ENCODE measurements around the gene EEF1A1. TPM values are rescaled to one million over a fixed set of nuclear protein-coding genes. Genes with fewer than 3 reads are reported as not detected.
A peak's percentile ranks its signal among the peaks of the same experiment; 100 is the strongest.

EEF1A1 gene
- total and polyA plus RNA-seq, 2 of the 8 experiments (the other 6 are each of a cell fraction or from before 2014, with no cell fraction given): 13,823 to 13,927 TPM

DNA sequence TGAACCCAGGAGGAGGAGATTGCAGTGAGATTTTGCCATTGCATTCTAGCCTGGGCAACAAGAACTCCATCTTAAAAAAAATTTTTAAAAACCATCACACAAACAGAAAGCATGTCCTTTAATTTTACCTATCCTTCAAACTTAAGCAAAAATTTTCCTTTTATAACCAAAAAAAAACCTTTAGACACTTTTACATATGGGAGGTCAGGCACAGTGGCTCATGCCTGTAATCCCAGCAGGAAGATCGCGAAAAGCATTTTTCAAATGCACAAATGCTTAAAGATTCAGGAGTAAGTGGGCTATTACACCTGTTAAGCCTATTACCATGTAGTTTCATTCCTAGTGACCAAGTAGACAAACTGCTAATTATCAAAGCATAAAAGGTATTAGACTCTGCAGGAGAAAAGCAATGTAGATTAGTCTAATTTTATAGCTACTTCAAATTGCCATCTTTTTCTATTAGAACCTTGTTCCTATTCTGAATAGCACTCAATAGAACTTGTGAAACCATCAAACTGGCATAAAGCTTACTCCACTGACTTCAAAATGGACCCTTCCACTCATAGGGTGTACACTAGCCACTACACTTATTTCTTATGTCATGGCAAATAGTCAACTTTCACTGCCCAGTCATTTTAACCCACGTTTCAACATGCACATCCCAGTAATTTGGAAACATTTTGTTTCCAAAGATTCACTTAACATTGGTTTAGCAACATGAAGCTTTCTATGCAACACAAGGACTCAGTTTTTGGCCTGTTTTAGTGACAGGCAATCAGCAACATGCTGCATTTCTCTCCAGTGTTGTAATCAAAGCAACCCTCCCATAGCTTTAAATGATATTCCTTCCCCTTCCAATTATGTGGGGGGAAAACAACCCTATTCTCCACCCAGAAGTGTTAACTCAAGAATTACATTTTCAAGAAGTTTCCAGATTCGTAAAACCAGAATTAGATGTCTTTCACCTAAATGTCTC is 4.0 kb downstream of the EEF1A1 start:
- no peak overlapping the region for H3K18ac ChIP-seq (ENCODE audit: extremely low read depth, low read length)
- no peak overlapping the region for H4K8ac ChIP-seq (ENCODE audit: extremely low read depth, insufficient read depth, low read length)
- H3K27ac ChIP-seq (ENCODE audit: low read depth, low read length): peak overlapping the region; percentile 6; the same call in 1 of the 2 replicates
- no peak overlapping the region for H3K56ac ChIP-seq (replicated peaks; ENCODE audit: insufficient read length, low read depth, low read length)
- no peak overlapping the region for H2BK5ac ChIP-seq (ENCODE audit: low read depth, low read length)
- H3K9ac ChIP-seq (replicated peaks in 1 of 4; ENCODE audit: extremely low read depth in 1 of 4, low read depth in 3 of 4, low read length in 3 of 4): peak overlapping the region in 2 of 4 experiments; percentile 25 to 52; a peak in 4 of 7 replicates
- no peak overlapping the region for H2BK12ac ChIP-seq (ENCODE audit: low read depth, low read length)
- no peak overlapping the region for H4K5ac ChIP-seq (ENCODE audit: insufficient read length, low read depth, low read length)
- H2BK20ac ChIP-seq (ENCODE audit: low read length): no peak overlapping the region
- POLR2A ChIA-PET (ENCODE audit: partially characterized antibody): interaction anchor here (0.6 to 27.5 kb wide), 23 partner anchors 6 to 1763 kb away, joined by 3 to 1482 read pairs (median 7); partner anchors contain the start of genes MTO1 and SLC17A5
- no peaks in the 10 kb centered on the region for H3K79me1 ChIP-seq (ENCODE audit: low read depth, low read length)
- 79% methylated on average over 4 of the region's 4 CpGs; no CpG with 5 or more reads in 1 of the 2 experiments for WGBS, 2 experiments (ENCODE audit: extremely low coverage in 1 of 2, insufficient coverage in 1 of 2, insufficient read length in 1 of 2, insufficient replicate concordance in 2 of 2, low coverage in 1 of 2, low lambda C conversion rate in 2 of 2, missing lambda C conversion rate in 1 of 2)
- no peak for FAIRE-seq
- H3K23me2 ChIP-seq (ENCODE audit: low read depth, low read length): peaks cover 2% of the 10 kb centered on the region; the same call in 1 of the 2 replicates
- no peak for DNase-seq (ENCODE audit: low read depth in 1 of 2, low spot score in 2 of 2)
- no peak overlapping the region for H2AK5ac ChIP-seq (ENCODE audit: low read depth, low read length)
- H4K91ac ChIP-seq (replicated peaks; ENCODE audit: insufficient read length, low read length): no peak overlapping the region
- H3K4me3 ChIP-seq (ENCODE audit: extremely low read depth in 1 of 4, insufficient read depth in 2 of 4, low read depth in 3 of 4, low read length in 4 of 4): peak overlapping the region in 3 of 4 experiments; percentile 10 to 45 (median 20); a peak in 3 of 8 replicates
- H3K23ac ChIP-seq (ENCODE audit: insufficient read length): no peak overlapping the region
- no peaks in the 10 kb centered on the region for H3K9me3 ChIP-seq (ENCODE audit: insufficient read depth in 2 of 2, low read depth in 1 of 2, low read length in 1 of 2)
- H3K14ac ChIP-seq (ENCODE audit: insufficient read length): no peak overlapping the region
- no peak overlapping the region for H2BK120ac ChIP-seq (replicated peaks; ENCODE audit: low read depth, low read length)
- no peaks in the 10 kb centered on the region for H3K27me3 ChIP-seq (replicated peaks in 1 of 4; ENCODE audit: control insufficient read depth in 3 of 4, extremely low read depth in 1 of 4, insufficient read depth in 3 of 4, low read length in 3 of 4)
- no peak overlapping the region for H2AFZ ChIP-seq (ENCODE audit: low read length)
- peaks cover 38 to 55% (median 50%) of the 10 kb centered on the region in 4 experiments for H3K36me3 ChIP-seq (ENCODE audit: control insufficient read depth in 2 of 4, insufficient read depth in 4 of 4, low read length in 3 of 4)
- peaks cover 0 to 4% (median 3%) of the 10 kb centered on the region in 4 experiments; a peak in 4 of 7 replicates for H3K4me1 ChIP-seq (replicated peaks in 1 of 4; ENCODE audit: control insufficient read depth in 3 of 4, insufficient read depth in 4 of 4, low read length in 3 of 4)
- H2BK15ac ChIP-seq (ENCODE audit: low read length): no peak overlapping the region
- H3K4ac ChIP-seq (replicated peaks; ENCODE audit: insufficient read length, low read depth, low read length): no peak overlapping the region
- H3K79me2 ChIP-seq (ENCODE audit: control insufficient read depth in 1 of 2, insufficient read depth in 2 of 2, low read length in 2 of 2): peaks cover 0 to 35% of the 10 kb centered on the region in 2 experiments; a peak in 3 of 4 replicates
- CTCF ChIA-PET (ENCODE audit: partially characterized antibody): interaction anchor here (0.5 to 4.5 kb wide), 6 partner anchors 32 to 135 kb away, joined by 3 to 35 read pairs (median 3); no protein-coding TSS in a partner anchor
- H4K20me1 ChIP-seq (replicated peaks in 1 of 2; ENCODE audit: control insufficient read depth in 1 of 2, insufficient read depth in 2 of 2, low read length in 2 of 2): peaks cover 4 to 6% of the 10 kb centered on the region in 2 experiments
- H3K4me2 ChIP-seq (ENCODE audit: insufficient read depth in 1 of 2, low read depth in 2 of 2, low read length in 2 of 2): peak overlapping the region in 1 of 2 experiments; percentile 55; a peak in 3 of 4 replicates
- TF ChIP-seq NANOG (IDR thresholded peaks at IDR 0.05; ENCODE audit: insufficient read depth, low read depth, low read length, poor library complexity, severe bottlenecking) (no peak), KDM4A (IDR thresholded peaks at IDR 0.05; ENCODE audit: low read depth, low read length, severe bottlenecking) (peak; percentile 23), POU5F1 (IDR thresholded peaks at IDR 0.05; ENCODE audit: low read depth, low read length) (no peak), TAF7 (optimal IDR thresholded peaks at IDR 0.05; ENCODE audit: borderline replicate concordance, low read depth, low read length) (peak; percentile 74), POLR2AphosphoS5 (IDR thresholded peaks at IDR 0.05; ENCODE audit: low read depth, low read length) (peak; percentile 97; the same call in 1 of the 2 replicates), CHD2 (IDR thresholded peaks at IDR 0.05; ENCODE audit: low read length) (0 out of 2 replicates have a peak, but pooled peaks have one; percentile 59)
- TF ChIP-seq, protein P1, sequence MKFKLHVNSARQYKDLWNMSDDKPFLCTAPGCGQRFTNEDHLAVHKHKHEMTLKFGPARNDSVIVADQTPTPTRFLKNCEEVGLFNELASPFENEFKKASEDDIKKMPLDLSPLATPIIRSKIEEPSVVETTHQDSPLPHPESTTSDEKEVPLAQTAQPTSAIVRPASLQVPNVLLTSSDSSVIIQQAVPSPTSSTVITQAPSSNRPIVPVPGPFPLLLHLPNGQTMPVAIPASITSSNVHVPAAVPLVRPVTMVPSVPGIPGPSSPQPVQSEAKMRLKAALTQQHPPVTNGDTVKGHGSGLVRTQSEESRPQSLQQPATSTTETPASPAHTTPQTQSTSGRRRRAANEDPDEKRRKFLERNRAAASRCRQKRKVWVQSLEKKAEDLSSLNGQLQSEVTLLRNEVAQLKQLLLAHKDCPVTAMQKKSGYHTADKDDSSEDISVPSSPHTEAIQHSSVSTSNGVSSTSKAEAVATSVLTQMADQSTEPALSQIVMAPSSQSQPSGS (IDR thresholded peaks at IDR 0.05; ENCODE audit: low read length): 0 out of 2 replicates have a peak, but pooled peaks have one; percentile 55
